Measurements from ENCODE around the gene KMT2E. TPM values are rescaled to one million over a fixed set of nuclear protein-coding genes. Genes with fewer than 3 reads are reported as not detected.
A peak's percentile ranks its signal among the peaks of the same experiment; 100 is the strongest.

KMT2E gene
- total and polyA plus RNA-seq, 2 donors (not counting 1 experiment from before 2014, with no cell fraction given), result 32.4 to 328 TPM

GRCh38 chr7:105027176-105027853 lies 13.3 kb downstream of the KMT2E start:
- ATAC-seq (ENCODE audit: low read depth) (no peak), DNase-seq (no peak)
- Histone ChIP-seq H3K36me3 (replicated peaks in 1 of 2; ENCODE audit: control extremely low read depth in 1 of 2, control insufficient read depth in 1 of 2, extremely low read depth in 1 of 2, insufficient read depth in 2 of 2, low read length in 1 of 2) (peaks cover 0 to 1% of the 10 kb centered on the region in 2 experiments), H3K27me3 (replicated peaks in 1 of 4; ENCODE audit: control extremely low read depth in 1 of 4, control insufficient read depth in 3 of 4, insufficient read depth in 4 of 4, low read length in 3 of 4) (no peaks in the 10 kb centered on the region), H3K79me2 (ENCODE audit: control insufficient read depth, insufficient read depth, low read length) (peaks cover 100% of the 10 kb centered on the region), H3K9ac (ENCODE audit: low read length) (no peak overlapping the region), H4K20me1 (ENCODE audit: control insufficient read depth, insufficient read depth, low read length, poor library complexity, severe bottlenecking) (peaks cover 76% of the 10 kb centered on the region), H3K4me2 (replicated peaks; ENCODE audit: low read depth, low read length, poor library complexity, severe bottlenecking) (peak overlapping the region; percentile 50), H3K4me1 (ENCODE audit: control insufficient read depth in 2 of 2, insufficient read depth in 2 of 2, low read length in 2 of 2) (peaks cover 49 to 74% of the 10 kb centered on the region in 2 donors), H3K4me3 (ENCODE audit: control extremely low read depth in 1 of 5, extremely low read depth in 1 of 5, insufficient read depth in 1 of 5, low read depth in 2 of 5, low read length in 4 of 5) (no peak overlapping the region), H3K27ac (ENCODE audit: low read length in 2 of 2) (peak overlapping the region in 1 of 2 donors; percentile 63), H2AFZ (ENCODE audit: insufficient read depth, low read depth, low read length, poor library complexity, severe bottlenecking) (no peak overlapping the region), H3K9me3 (ENCODE audit: control extremely low read depth in 1 of 3, control insufficient read depth in 2 of 3, insufficient read depth in 1 of 3, low read length in 2 of 3) (no peaks in the 10 kb centered on the region)
- intact Hi-C loops (cut with micrococcal nuclease), result no loop called here
- Mint-ChIP-seq H3K4me1 (peaks cover 79% of the 10 kb centered on the region), H3K4me3 (peak overlapping the region; percentile 41), H3K9me3 (ENCODE audit: insufficient read depth) (no peaks in the 10 kb centered on the region), H3K27me3 (no peaks in the 10 kb centered on the region), H3K27ac (no peak overlapping the region)
- no CpG with 5 or more reads among the region's 2 CpGs for WGBS (ENCODE audit: insufficient coverage)
- no peak for TF ChIP-seq EZH2 (IDR thresholded peaks at IDR 0.05; ENCODE audit: borderline replicate concordance, insufficient read depth, low read depth, low read length, poor library complexity, severe bottlenecking)
- no peak for TF ChIP-seq CTCF (IDR thresholded peaks at IDR 0.05)
- ChIA-PET CTCF (interaction anchor here (0.7 to 3.7 kb wide), 8 partner anchors 12 to 109 kb away, joined by 3 to 28 read pairs (median 4); partner anchors contain the start of gene KMT2E), POLR2A (interaction anchor here (0.7 to 2.8 kb wide), 2 partner anchors 13 to 50 kb away, joined by 9 to 19 read pairs; partner anchors contain the start of gene KMT2E)

GRCh38 chr7:105028004-105028403 lies 14.0 kb downstream of the KMT2E start:
- ChIA-PET POLR2A (interaction anchor here (0.6 to 2.8 kb wide), 3 partner anchors 14 to 504 kb away, joined by 4 to 19 read pairs (median 5); partner anchors contain the start of gene KMT2E), CTCF (interaction anchor here (0.6 to 3.7 kb wide), 8 partner anchors 8 to 145 kb away, joined by 3 to 28 read pairs (median 4); no protein-coding TSS in a partner anchor)
- H3K27me3 Mint-ChIP-seq, result no peaks in the 10 kb centered on the region
- peak overlapping the region in 1 of 2 donors; percentile 63 for H3K27ac ChIP-seq (ENCODE audit: low read length in 2 of 2)
- H3K9ac ChIP-seq (ENCODE audit: low read length), result peak overlapping the region; percentile 6
- peaks cover 44 to 69% of the 10 kb centered on the region in 2 donors for H3K4me1 ChIP-seq (ENCODE audit: control insufficient read depth in 2 of 2, insufficient read depth in 2 of 2, low read length in 2 of 2)
- ATAC-seq (ENCODE audit: low read depth) (peak; percentile 74), DNase-seq (peak; percentile 50)
- H4K20me1 ChIP-seq (ENCODE audit: control insufficient read depth, insufficient read depth, low read length, poor library complexity, severe bottlenecking), result peaks cover 78% of the 10 kb centered on the region
- peaks cover 100% of the 10 kb centered on the region for H3K79me2 ChIP-seq (ENCODE audit: control insufficient read depth, insufficient read depth, low read length)
- H3K4me3 Mint-ChIP-seq, result peak overlapping the region; percentile 64
- H3K36me3 ChIP-seq (replicated peaks in 1 of 2; ENCODE audit: control extremely low read depth in 1 of 2, control insufficient read depth in 1 of 2, extremely low read depth in 1 of 2, insufficient read depth in 2 of 2, low read length in 1 of 2), result no peaks in the 10 kb centered on the region
- TF ChIP-seq CTCF (IDR thresholded peaks at IDR 0.05) (no peak), EZH2 (IDR thresholded peaks at IDR 0.05; ENCODE audit: borderline replicate concordance, insufficient read depth, low read depth, low read length, poor library complexity, severe bottlenecking) (no peak)
- peaks cover 75% of the 10 kb centered on the region for H3K4me1 Mint-ChIP-seq
- no peaks in the 10 kb centered on the region for H3K9me3 ChIP-seq (ENCODE audit: control extremely low read depth in 1 of 3, control insufficient read depth in 2 of 3, insufficient read depth in 1 of 3, low read length in 2 of 3)
- peak overlapping the region; percentile 50 for H3K4me2 ChIP-seq (replicated peaks; ENCODE audit: low read depth, low read length, poor library complexity, severe bottlenecking)
- intact Hi-C loops (cut with micrococcal nuclease), result no loop called here
- H3K27me3 ChIP-seq (replicated peaks in 1 of 4; ENCODE audit: control extremely low read depth in 1 of 4, control insufficient read depth in 3 of 4, insufficient read depth in 4 of 4, low read length in 3 of 4), result no peaks in the 10 kb centered on the region
- H3K27ac Mint-ChIP-seq, result peak overlapping the region; percentile 65
- no peak overlapping the region for H3K4me3 ChIP-seq (ENCODE audit: control extremely low read depth in 1 of 5, extremely low read depth in 1 of 5, insufficient read depth in 1 of 5, low read depth in 2 of 5, low read length in 4 of 5)
- 46% methylated on average over 2 of the region's 5 CpGs for WGBS (ENCODE audit: insufficient coverage)
- H3K9me3 Mint-ChIP-seq (ENCODE audit: insufficient read depth), result no peaks in the 10 kb centered on the region
- H2AFZ ChIP-seq (ENCODE audit: insufficient read depth, low read depth, low read length, poor library complexity, severe bottlenecking), result no peak overlapping the region
